Inferior parietal cortex (tissue), 1 donor: ENCODE data around the gene TRIM44.
"Not testable (repeated sequence)": the region's sequence is repeated elsewhere in the genome, so short reads cannot be mapped to it uniquely, and the experiment has no call there.

Source experiments
- DNase-seq: peaks from one replicate; pipeline ENCODE4 v3.0.0-alpha.2; 2016; ENCODE audit errors: extremely low spot score

The TRIM44 gene

GRCh38 chr11:35814720-35815305 lies 152.2 kb downstream of the TRIM44 start:
- no peak for DNase-seq

- DNase-seq, result no peak
Measured at GRCh38 chr11:35815556-35816315, 153.2 kb downstream of the TRIM44 start.

GRCh38 chr11:35820614-35821013 lies 158.0 kb downstream of the TRIM44 start:
- DNase-seq, result no peak

GRCh38 chr11:35822815-35823495 lies 160.4 kb downstream of the TRIM44 start:
- DNase-seq, result no peak

- no peak for DNase-seq
Measured at GRCh38 chr11:35823742-35824298, 161.2 kb downstream of the TRIM44 start.

- DNase-seq, result no peak
Measured at GRCh38 chr11:35825386-35825785, 162.8 kb downstream of the TRIM44 start.

- DNase-seq, result no peak
Measured at GRCh38 chr11:35826006-35826405, 163.4 kb downstream of the TRIM44 start.

- no peak for DNase-seq
Measured at GRCh38 chr11:35826949-35827348, 164.4 kb downstream of the TRIM44 start.

GRCh38 chr11:35836205-35836604 lies 173.6 kb downstream of the TRIM44 start:
- DNase-seq, result no peak

- no peak for DNase-seq
Measured at GRCh38 chr11:35838071-35838470, 175.5 kb downstream of the TRIM44 start.

- not testable (repeated sequence) for DNase-seq
Measured at GRCh38 chr11:35838697-35839367, 176.3 kb downstream of the TRIM44 start.

- no peak for DNase-seq
Measured at GRCh38 chr11:35839368-35840161, 177.0 kb downstream of the TRIM44 start.

- no peak for DNase-seq
Measured at GRCh38 chr11:35841733-35842132, 179.2 kb downstream of the TRIM44 start.

GRCh38 chr11:35842958-35843357 lies 180.4 kb downstream of the TRIM44 start:
- DNase-seq, result no peak

- no peak for DNase-seq
Measured at GRCh38 chr11:35844579-35844978, 182.0 kb downstream of the TRIM44 start.

- DNase-seq, result no peak
Measured at GRCh38 chr11:35845860-35846259, 183.3 kb downstream of the TRIM44 start.

- no peak for DNase-seq
Measured at GRCh38 chr11:35846874-35847273, 184.3 kb downstream of the TRIM44 start.

- DNase-seq, result no peak
Measured at GRCh38 chr11:35847473-35847872, 184.9 kb downstream of the TRIM44 start.

GRCh38 chr11:35848616-35849015 lies 186.0 kb downstream of the TRIM44 start:
- DNase-seq, result no peak

GRCh38 chr11:35850191-35850590 lies 187.6 kb downstream of the TRIM44 start:
- DNase-seq, result no peak

GRCh38 chr11:35851342-35851741 lies 188.8 kb downstream of the TRIM44 start:
- no peak for DNase-seq
